Dedifferentiated amniotic fluid mesenchymal stem cell (primary cell): Measurements from ENCODE around the gene EMC1.
"Not testable (repeated sequence)": the region's sequence is repeated elsewhere in the genome, so short reads cannot be mapped to it uniquely, and the experiment has no call there.

Experiments used
- DNase-seq: peaks from one replicate; pipeline ENCODE4 v3.0.0-alpha.2; 2016; ENCODE audit errors: extremely low spot score

EMC1 gene

GRCh38 chr1:19251305-19252196, at the start of gene EMC1, which contains the start of gene MRTO4:
Gene EMC1, minus strand, starts transcription at chr1:19251524. Its CDS starts 15 bp downstream, at chr1:19251509.
Gene MRTO4, plus strand, starts transcription at chr1:19251805. Its CDS starts 31 bp downstream, at chr1:19251836.
- peak; percentile 82 for DNase-seq

- DNase-seq, result no peak
Observed at GRCh38 chr1:19300211-19300610, 48.9 kb upstream of the EMC1 start.

- DNase-seq, result no peak
Observed at GRCh38 chr1:19294638-19295037, 43.3 kb upstream of the EMC1 start.

- no peak for DNase-seq
Observed at GRCh38 chr1:19289244-19289643, 37.9 kb upstream of the EMC1 start.

- not testable (repeated sequence) for DNase-seq
Observed at GRCh38 chr1:19288324-19289241, 37.3 kb upstream of the EMC1 start, which contains the start of gene AKR7A3. Gene AKR7A3, minus strand, starts transcription at chr1:19288770. Its CDS starts 61 bp downstream, at chr1:19288709.

GRCh38 chr1:19287436-19288185, 36.3 kb upstream of the EMC1 start:
- DNase-seq, result no peak

GRCh38 chr1:19285807-19286206, 34.5 kb upstream of the EMC1 start:
- DNase-seq, result not testable (repeated sequence)

GRCh38 chr1:19285366-19285765, 34.0 kb upstream of the EMC1 start:
- not testable (repeated sequence) for DNase-seq

GRCh38 chr1:19284881-19285280, 33.6 kb upstream of the EMC1 start:
- no peak for DNase-seq

GRCh38 chr1:19283891-19284290, 32.6 kb upstream of the EMC1 start:
- no peak for DNase-seq

GRCh38 chr1:19274636-19275035, 23.3 kb upstream of the EMC1 start:
- DNase-seq, result no peak

GRCh38 chr1:19273844-19274531, 22.7 kb upstream of the EMC1 start:
- not testable (repeated sequence) for DNase-seq

- no peak for DNase-seq
Observed at GRCh38 chr1:19273106-19273843, 22.0 kb upstream of the EMC1 start.

GRCh38 chr1:19272064-19272463, 20.7 kb upstream of the EMC1 start:
- DNase-seq, result no peak

- DNase-seq, result not testable (repeated sequence)
Observed at GRCh38 chr1:19270343-19270730, 19.0 kb upstream of the EMC1 start.

GRCh38 chr1:19269427-19270342, 18.4 kb upstream of the EMC1 start:
- DNase-seq, result not testable (repeated sequence)

- no peak for DNase-seq
Observed at GRCh38 chr1:19268445-19268844, 17.1 kb upstream of the EMC1 start.

- DNase-seq, result no peak
Observed at GRCh38 chr1:19262744-19263143, 11.4 kb upstream of the EMC1 start.

- DNase-seq, result no peak
Observed at GRCh38 chr1:19262047-19262446, 10.7 kb upstream of the EMC1 start.
